ENCODE results near the gene ELMO1.

GRCh38 chr7:37108615-37109014 is 340.0 kb downstream of the ELMO1 start:
- TF ChIP-seq CTCF (IDR thresholded peaks at IDR 0.05), result no peak
- no peak for TF ChIP-seq POLR2A (IDR thresholded peaks at IDR 0.05)

Measured in adrenal gland (tissue), 5 donors.